HG02610 (cell line): ENCODE data around the gene P2RY8.
"Not testable (repeated sequence)": the region's sequence is repeated elsewhere in the genome, so short reads cannot be mapped to it uniquely, and the experiment has no call there.

Experiments
- ATAC-seq: cut with Tn5 transposase; IDR thresholded peaks from one replicate; pipeline ENCODE4 v1.9.1; 2021; ENCODE audit warnings: mild to moderate bottlenecking, moderate library complexity; ENCODE audit not compliant: unreplicated experiment

P2RY8 gene

GRCh38 chrX:1537031-1537715, at the start of gene P2RY8:
Gene P2RY8, minus strand, starts transcription at chrX:1537185. Its CDS starts 70,627 bp downstream, at chrX:1466558.
- ATAC-seq, result peak; percentile 58

GRCh38 chrX:1584237-1585011, 47.4 kb upstream of the P2RY8 start:
- ATAC-seq, result no peak

- ATAC-seq, result no peak
Observed at GRCh38 chrX:1582686-1583437, 45.9 kb upstream of the P2RY8 start.

GRCh38 chrX:1581132-1581531, 44.1 kb upstream of the P2RY8 start:
- ATAC-seq, result no peak

- no peak for ATAC-seq
Observed at GRCh38 chrX:1578511-1579173, 41.7 kb upstream of the P2RY8 start.

- no peak for ATAC-seq
Observed at GRCh38 chrX:1577845-1578244, 40.9 kb upstream of the P2RY8 start.

- ATAC-seq, result no peak
Observed at GRCh38 chrX:1576201-1576992, 39.4 kb upstream of the P2RY8 start.

GRCh38 chrX:1574181-1574580, 37.2 kb upstream of the P2RY8 start:
- not testable (repeated sequence) for ATAC-seq

- peak; percentile 44 for ATAC-seq
Observed at GRCh38 chrX:1564750-1565683, 28.0 kb upstream of the P2RY8 start.

GRCh38 chrX:1564077-1564476, 27.1 kb upstream of the P2RY8 start:
- ATAC-seq, result not testable (repeated sequence)

GRCh38 chrX:1561164-1561563, 24.2 kb upstream of the P2RY8 start:
- no peak for ATAC-seq

- no peak for ATAC-seq
Observed at GRCh38 chrX:1558761-1559468, 21.9 kb upstream of the P2RY8 start.

GRCh38 chrX:1557442-1557841, 20.5 kb upstream of the P2RY8 start:
- ATAC-seq, result not testable (repeated sequence)

GRCh38 chrX:1555370-1555769, 18.4 kb upstream of the P2RY8 start:
- ATAC-seq, result no peak

GRCh38 chrX:1554469-1555210, 17.7 kb upstream of the P2RY8 start:
- no peak for ATAC-seq

GRCh38 chrX:1551959-1552546, 15.1 kb upstream of the P2RY8 start:
- ATAC-seq, result no peak

- no peak for ATAC-seq
Observed at GRCh38 chrX:1546691-1547251, 9.8 kb upstream of the P2RY8 start.
